A375 (cell line): ENCODE measurements around the gene DRICH1. TPM values are rescaled to one million over a fixed set of nuclear protein-coding genes. Genes with fewer than 3 reads are reported as not detected.

Experiments used
- small RNA-seq: library from RNA; depleted of rRNA; stranded (forward); fragments of <200 nt; gene quantifications from one replicate; pipeline ENCODE3, GENCODE V24; 2014
- total RNA-seq: library from RNA; depleted of rRNA; stranded (reverse); fragments of >200 nt; shearing (Covaris generic); gene quantifications from 2 replicates; pipeline ENCODE4 v1.2.3, GENCODE V29; 2014; rRNA removed

DRICH1 gene
- total RNA-seq = 0.15 TPM in 1 of 2 replicates, not detected in the other

GRCh38 chr22:23632178-23632577 is at the start of gene DRICH1:
TSS of gene DRICH1 (minus strand) at chr22:23632321. CDS start at chr22:23632023, 298 bp downstream.

GRCh38 chr22:23579870-23580575 is 52.1 kb downstream of the DRICH1 start, which contains the start of gene IGLL1:
TSS of gene IGLL1 (minus strand) at chr22:23580290. CDS start at chr22:23580190, 100 bp downstream.

Small RNAs within 50 kb of the gene (small RNA-seq; reads per million reads assigned to genes)
- gene AP000346.3 = not detected

Other genes starting within 250 kb of the DRICH1 start
- gene IGLL1, start 52.0 kb downstream of the DRICH1 start, total RNA-seq = not detected in 2 replicates
- gene RGL4, start 58.7 kb upstream of the DRICH1 start, total RNA-seq = not detected in 2 replicates
- gene ZNF70, start 118.8 kb upstream of the DRICH1 start, total RNA-seq = 2.9 and 3.4 TPM in 2 replicates
- not detected in 2 replicates for gene VPREB3, start 122.1 kb upstream of the DRICH1 start, total RNA-seq
- not detected in 2 replicates for gene C22orf15, start 130.7 kb upstream of the DRICH1 start, total RNA-seq
- gene CHCHD10, start 135.7 kb upstream of the DRICH1 start, total RNA-seq = 11.1 and 14.9 TPM in 2 replicates
- 1.5 and 2.2 TPM in 2 replicates for gene MMP11, start 140.5 kb upstream of the DRICH1 start, total RNA-seq
- 72.8 and 76.7 TPM in 2 replicates for gene SMARCB1, start 154.6 kb upstream of the DRICH1 start, total RNA-seq
- 0.19 TPM in 1 of 2 replicates, not detected in the other for gene DERL3, start 206.7 kb upstream of the DRICH1 start, total RNA-seq
- gene SLC2A11, start 225.6 kb upstream of the DRICH1 start, total RNA-seq = 12.6 and 12.9 TPM in 2 replicates